ENCODE results near the gene MAP3K7. TPM values are rescaled to one million over a fixed set of nuclear protein-coding genes. Genes with fewer than 3 reads are reported as not detected.

Gene MAP3K7
- total and polyA plus RNA-seq, 2 donors from 2014 or later, result 14.8 to 25.7 TPM

DNA sequence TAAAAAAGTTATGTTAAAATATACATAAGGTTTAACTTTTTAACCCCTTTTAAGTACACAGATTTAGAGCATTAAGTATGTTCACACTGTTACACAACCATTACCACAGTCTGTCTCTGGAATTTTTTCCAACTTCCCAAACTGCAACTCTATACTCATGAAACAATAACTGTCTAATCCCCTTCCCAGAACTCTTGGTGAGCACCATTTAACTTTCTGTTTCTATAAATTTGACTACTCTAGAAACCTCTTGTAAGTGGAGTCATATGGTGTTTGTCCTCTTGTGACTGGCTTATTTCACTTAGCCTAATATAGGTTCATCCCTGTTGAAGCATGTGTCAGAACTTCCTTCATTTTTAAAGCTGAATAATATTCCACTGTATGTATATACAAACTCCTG lies 98.1 kb downstream of the MAP3K7 start:
- intact Hi-C loops (cut with DNase I), result loop anchor here (10.0 kb wide), 1 partner anchor 524 kb away; no protein-coding TSS in a partner anchor
- H3K9ac ChIP-seq (ENCODE audit: low read length in 3 of 3), result no peak overlapping the region
- DNase-seq, result no peak
- no peak for FAIRE-seq
- no peaks in the 10 kb centered on the region for H3K36me3 ChIP-seq (ENCODE audit: control insufficient read depth in 2 of 3, insufficient read depth in 3 of 3, low read length in 3 of 3)
- H3K4me1 ChIP-seq (ENCODE audit: control insufficient read depth in 2 of 3, insufficient read depth in 2 of 3, low read depth in 1 of 3, low read length in 3 of 3), result no peaks in the 10 kb centered on the region
- H3K27me3 ChIP-seq (ENCODE audit: control insufficient read depth, insufficient read depth, low read length), result no peaks in the 10 kb centered on the region
- no peaks in the 10 kb centered on the region for H3K9me3 ChIP-seq (ENCODE audit: control insufficient read depth in 2 of 3, insufficient read depth in 1 of 3, low read length in 3 of 3)
- H3K27ac ChIP-seq (ENCODE audit: low read depth in 2 of 2, low read length in 2 of 2), result no peak overlapping the region
- TF ChIP-seq, protein P1, sequence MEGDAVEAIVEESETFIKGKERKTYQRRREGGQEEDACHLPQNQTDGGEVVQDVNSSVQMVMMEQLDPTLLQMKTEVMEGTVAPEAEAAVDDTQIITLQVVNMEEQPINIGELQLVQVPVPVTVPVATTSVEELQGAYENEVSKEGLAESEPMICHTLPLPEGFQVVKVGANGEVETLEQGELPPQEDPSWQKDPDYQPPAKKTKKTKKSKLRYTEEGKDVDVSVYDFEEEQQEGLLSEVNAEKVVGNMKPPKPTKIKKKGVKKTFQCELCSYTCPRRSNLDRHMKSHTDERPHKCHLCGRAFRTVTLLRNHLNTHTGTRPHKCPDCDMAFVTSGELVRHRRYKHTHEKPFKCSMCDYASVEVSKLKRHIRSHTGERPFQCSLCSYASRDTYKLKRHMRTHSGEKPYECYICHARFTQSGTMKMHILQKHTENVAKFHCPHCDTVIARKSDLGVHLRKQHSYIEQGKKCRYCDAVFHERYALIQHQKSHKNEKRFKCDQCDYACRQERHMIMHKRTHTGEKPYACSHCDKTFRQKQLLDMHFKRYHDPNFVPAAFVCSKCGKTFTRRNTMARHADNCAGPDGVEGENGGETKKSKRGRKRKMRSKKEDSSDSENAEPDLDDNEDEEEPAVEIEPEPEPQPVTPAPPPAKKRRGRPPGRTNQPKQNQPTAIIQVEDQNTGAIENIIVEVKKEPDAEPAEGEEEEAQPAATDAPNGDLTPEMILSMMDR (IDR thresholded peaks at IDR 0.05; ENCODE audit: borderline replicate concordance, extremely low read depth, insufficient read depth), result no peak
- H3K4me3 ChIP-seq (ENCODE audit: low read length in 3 of 3), result no peak overlapping the region

DNA sequence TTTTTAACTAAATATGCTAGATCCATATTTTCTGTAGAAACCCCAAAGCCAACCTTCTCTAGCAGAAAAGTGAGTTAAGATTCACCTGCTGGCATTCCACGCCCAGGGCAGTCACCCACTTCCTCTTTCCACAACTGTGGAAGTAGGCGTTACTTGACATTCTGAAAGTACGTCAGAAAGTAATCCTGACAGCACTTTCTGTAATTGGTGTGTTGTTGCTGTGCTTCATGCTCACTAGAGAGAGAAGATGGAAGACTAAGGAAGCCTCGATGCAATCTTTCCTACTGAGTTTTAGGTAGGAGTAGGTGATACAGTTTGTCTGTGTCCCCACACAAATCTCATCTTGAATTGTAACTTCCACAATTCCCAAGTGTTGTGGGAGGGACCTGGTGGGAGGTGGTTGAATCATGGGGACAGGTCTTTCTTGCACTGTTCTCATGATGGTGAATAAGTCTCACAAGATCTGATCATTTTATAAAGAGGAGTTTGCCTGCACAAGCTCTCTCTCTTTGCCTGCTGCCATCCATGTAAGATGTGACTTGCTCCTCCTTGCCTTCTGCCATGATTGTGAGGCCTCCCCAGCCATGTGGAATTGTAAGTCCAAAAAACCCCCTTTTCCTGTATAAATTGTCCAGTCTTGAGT lies 101.1 kb downstream of the MAP3K7 start:
- FAIRE-seq (no peak), DNase-seq (no peak)
- no peak overlapping the region for H3K9ac ChIP-seq (ENCODE audit: low read length in 3 of 3)
- TF ChIP-seq, protein P1 (IDR thresholded peaks at IDR 0.05; ENCODE audit: borderline replicate concordance, extremely low read depth, insufficient read depth), result no peak
- H3K36me3 ChIP-seq (ENCODE audit: control insufficient read depth in 2 of 3, insufficient read depth in 3 of 3, low read length in 3 of 3), result no peaks in the 10 kb centered on the region
- no peaks in the 10 kb centered on the region for H3K27me3 ChIP-seq (ENCODE audit: control insufficient read depth, insufficient read depth, low read length)
- intact Hi-C loops (cut with DNase I), result loop anchor here (10.0 kb wide), 1 partner anchor 521 kb away; no protein-coding TSS in a partner anchor
- H3K4me3 ChIP-seq (ENCODE audit: low read length in 3 of 3), result no peak overlapping the region
- H3K4me1 ChIP-seq (ENCODE audit: control insufficient read depth in 2 of 3, insufficient read depth in 2 of 3, low read depth in 1 of 3, low read length in 3 of 3), result no peaks in the 10 kb centered on the region
- no peaks in the 10 kb centered on the region for H3K9me3 ChIP-seq (ENCODE audit: control insufficient read depth in 2 of 3, insufficient read depth in 1 of 3, low read length in 3 of 3)
- no peak overlapping the region for H3K27ac ChIP-seq (ENCODE audit: low read depth in 2 of 2, low read length in 2 of 2)

DNA sequence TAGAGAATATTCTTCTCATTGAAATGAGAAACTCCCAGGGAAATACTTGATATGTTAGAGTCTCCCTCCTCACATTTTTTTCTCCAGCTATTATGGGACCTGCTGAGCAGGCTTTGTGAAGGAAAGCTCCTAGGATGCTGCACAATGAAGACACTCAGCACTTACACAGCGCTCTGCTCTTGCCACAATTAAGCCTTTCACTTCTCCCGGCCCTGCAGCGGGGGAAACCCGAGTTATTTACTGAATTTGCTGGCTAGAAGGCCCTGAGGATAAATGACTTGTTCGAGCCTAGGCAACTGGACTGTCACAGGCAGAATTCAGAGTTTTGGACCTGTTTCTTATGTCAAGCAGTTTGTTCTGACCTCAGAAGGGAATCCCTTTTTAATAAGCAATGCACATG lies 102.0 kb downstream of the MAP3K7 start:
- H3K9ac ChIP-seq (ENCODE audit: low read length in 3 of 3), result no peak overlapping the region
- no peak for DNase-seq
- intact Hi-C loops (cut with DNase I), result loop anchor here (10.0 kb wide), 1 partner anchor 520 kb away; no protein-coding TSS in a partner anchor
- no peaks in the 10 kb centered on the region for H3K9me3 ChIP-seq (ENCODE audit: control insufficient read depth in 2 of 3, insufficient read depth in 1 of 3, low read length in 3 of 3)
- no peaks in the 10 kb centered on the region for H3K27me3 ChIP-seq (ENCODE audit: control insufficient read depth, insufficient read depth, low read length)
- H3K4me3 ChIP-seq (ENCODE audit: low read length in 3 of 3), result no peak overlapping the region
- no peaks in the 10 kb centered on the region for H3K4me1 ChIP-seq (ENCODE audit: control insufficient read depth in 2 of 3, insufficient read depth in 2 of 3, low read depth in 1 of 3, low read length in 3 of 3)
- no peaks in the 10 kb centered on the region for H3K36me3 ChIP-seq (ENCODE audit: control insufficient read depth in 2 of 3, insufficient read depth in 3 of 3, low read length in 3 of 3)
- TF ChIP-seq, protein P1 (IDR thresholded peaks at IDR 0.05; ENCODE audit: borderline replicate concordance, extremely low read depth, insufficient read depth), result no peak
- no peak overlapping the region for H3K27ac ChIP-seq (ENCODE audit: low read depth in 2 of 2, low read length in 2 of 2)
- FAIRE-seq, result no peak

All from kidney (tissue), 14 donors.